Tibial artery (tissue), 4 donors: Measurements from ENCODE around the gene EVA1B.

Experiments
- DNase-seq, 2 donors: peaks; one replicate each; pipeline ENCODE4 v3.0.0-alpha.2; 2019
- H3K27ac ChIP-seq, 2 donors: fragments of 200-600 bp; sonication (generic) in 1 of 2; 1 replicate in 1 of 2; 2 replicates in 1 of 2; pipeline ENCODE4 v1.5.1; 2018 to 2019; ENCODE audit warnings: mild to moderate bottlenecking in 1 of 2
- H3K27me3 ChIP-seq, 2 donors: fragments of 200-600 bp; sonication (generic) in 1 of 2; one replicate each; pipeline versions ENCODE4 v1.5.1 to v1.6.0; 2016 to 2019
- H3K36me3 ChIP-seq, 3 donors: fragments of 200-600 bp; sonication (generic) in 2 of 3; one replicate each; pipeline ENCODE4 v1.5.1; 2016 to 2019; ENCODE audit warnings: mild to moderate bottlenecking in 2 of 3
- H3K4me1 ChIP-seq, 4 donors: fragments of 200-600 bp; sonication (generic) in 2 of 4; 1 replicate in 3 of 4; 2 replicates in 1 of 4; pipeline ENCODE4 v1.5.1; 2016 to 2019
- H3K4me3 ChIP-seq, 2 donors: fragments of 200-600 bp; sonication (generic) in 1 of 2; 1 replicate in 1 of 2; 2 replicates in 1 of 2; pipeline ENCODE4 v1.5.1; 2018 to 2019; ENCODE audit warnings: mild to moderate bottlenecking in 2 of 2
- H3K9me3 ChIP-seq, 3 donors: fragments of 200-600 bp; sonication (generic) in 1 of 3; one replicate each; pipeline ENCODE4 v1.5.1; 2016 to 2019
- CTCF ChIP-seq, 2 experiments: fragments of 200-600 bp in 1 of 2; fragments of 450-650 bp in 1 of 2; IDR thresholded peaks; one replicate each; pipeline ENCODE4 v1.5.1; 2017 to 2019; ENCODE audit warnings: antibody characterized with exemption in 2 of 2, mild to moderate bottlenecking in 1 of 2, moderate library complexity in 1 of 2
- intact Hi-C: fragments of 100-400 bp; cut with DNase I; formaldehyde crosslinking; loops from one replicate; pipeline ENCODE4 v1.15.0; 2023; ENCODE audit warnings: low total_unique reads

Gene EVA1B

GRCh38 chr1:36366091-36366661 is 42.7 kb upstream of the EVA1B start:
- H3K27ac ChIP-seq: peak overlapping the region; percentile 5 to 36
- no peak for TF ChIP-seq CTCF (IDR thresholded peaks at IDR 0.05)
- no peak for DNase-seq
- intact Hi-C loops: no loop called here
- H3K27me3 ChIP-seq: no peaks in the 10 kb centered on the region
- peaks cover 11 to 30% (median 20%) of the 10 kb centered on the region in 3 donors for H3K36me3 ChIP-seq
- H3K4me1 ChIP-seq: peaks cover 0 to 35% (median 20%) of the 10 kb centered on the region in 4 donors
- no peaks in the 10 kb centered on the region for H3K9me3 ChIP-seq
- no peak overlapping the region for H3K4me3 ChIP-seq

GRCh38 chr1:36365381-36365780 is 41.9 kb upstream of the EVA1B start:
- DNase-seq: peak in 1 of 2 donors; percentile 70
- TF ChIP-seq CTCF (IDR thresholded peaks at IDR 0.05): no peak

GRCh38 chr1:36359911-36360550 is 36.6 kb upstream of the EVA1B start:
- Histone ChIP-seq H3K27ac (peak overlapping the region in 1 of 2 donors; percentile 8), H3K36me3 (peaks cover 31 to 68% (median 67%) of the 10 kb centered on the region in 3 donors), H3K9me3 (no peaks in the 10 kb centered on the region), H3K4me3 (no peak overlapping the region), H3K27me3 (no peaks in the 10 kb centered on the region), H3K4me1 (peaks cover 0 to 16% (median 4%) of the 10 kb centered on the region in 4 donors)
- DNase-seq: no peak
- intact Hi-C loops: no loop called here
- TF ChIP-seq CTCF (IDR thresholded peaks at IDR 0.05): no peak

More at GRCh38 chr1:36365381-36365780, 41.9 kb upstream of the EVA1B start:
- Histone ChIP-seq H3K36me3 (peaks cover 11 to 35% (median 20%) of the 10 kb centered on the region in 3 donors), H3K4me3 (no peak overlapping the region), H3K27ac (peak overlapping the region in 1 of 2 donors; percentile 5), H3K4me1 (peaks cover 0 to 33% (median 20%) of the 10 kb centered on the region in 4 donors), H3K27me3 (no peaks in the 10 kb centered on the region), H3K9me3 (no peaks in the 10 kb centered on the region)
- intact Hi-C loops: no loop called here

GRCh38 chr1:36359383-36359782 is 35.9 kb upstream of the EVA1B start:
- Histone ChIP-seq H3K27ac (no peak overlapping the region), H3K4me3 (no peak overlapping the region), H3K27me3 (no peaks in the 10 kb centered on the region), H3K4me1 (peaks cover 0 to 15% (median 3%) of the 10 kb centered on the region in 4 donors), H3K36me3 (peaks cover 38 to 75% (median 74%) of the 10 kb centered on the region in 3 donors), H3K9me3 (no peaks in the 10 kb centered on the region)
- no peak for TF ChIP-seq CTCF (IDR thresholded peaks at IDR 0.05)
- no peak for DNase-seq
- intact Hi-C loops: no loop called here

- peaks cover 46 to 83% (median 82%) of the 10 kb centered on the region in 3 donors for H3K36me3 ChIP-seq
- H3K4me3 ChIP-seq: no peak overlapping the region
- DNase-seq: no peak
- peaks cover 0 to 17% (median 3%) of the 10 kb centered on the region in 4 donors for H3K4me1 ChIP-seq
- intact Hi-C loops: no loop called here
- no peaks in the 10 kb centered on the region for H3K27me3 ChIP-seq
- no peaks in the 10 kb centered on the region for H3K9me3 ChIP-seq
- H3K27ac ChIP-seq: no peak overlapping the region
- no peak for TF ChIP-seq CTCF (IDR thresholded peaks at IDR 0.05)
These were observed 35.2 kb upstream of the EVA1B start for GRCh38 chr1:36358514-36359084.
